NCI-H2227 (cell line): ENCODE data around the gene MARCHF5.
A peak's percentile ranks its signal among the peaks of the same experiment; 100 is the strongest.

Experiments
- DNase-seq: peaks from one replicate; lab custom pipeline; 2025; ENCODE audit not compliant: unreplicated experiment; lab: John Stamatoyannopoulos, UW

The MARCHF5 gene, protein sequence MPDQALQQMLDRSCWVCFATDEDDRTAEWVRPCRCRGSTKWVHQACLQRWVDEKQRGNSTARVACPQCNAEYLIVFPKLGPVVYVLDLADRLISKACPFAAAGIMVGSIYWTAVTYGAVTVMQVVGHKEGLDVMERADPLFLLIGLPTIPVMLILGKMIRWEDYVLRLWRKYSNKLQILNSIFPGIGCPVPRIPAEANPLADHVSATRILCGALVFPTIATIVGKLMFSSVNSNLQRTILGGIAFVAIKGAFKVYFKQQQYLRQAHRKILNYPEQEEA

DNA sequence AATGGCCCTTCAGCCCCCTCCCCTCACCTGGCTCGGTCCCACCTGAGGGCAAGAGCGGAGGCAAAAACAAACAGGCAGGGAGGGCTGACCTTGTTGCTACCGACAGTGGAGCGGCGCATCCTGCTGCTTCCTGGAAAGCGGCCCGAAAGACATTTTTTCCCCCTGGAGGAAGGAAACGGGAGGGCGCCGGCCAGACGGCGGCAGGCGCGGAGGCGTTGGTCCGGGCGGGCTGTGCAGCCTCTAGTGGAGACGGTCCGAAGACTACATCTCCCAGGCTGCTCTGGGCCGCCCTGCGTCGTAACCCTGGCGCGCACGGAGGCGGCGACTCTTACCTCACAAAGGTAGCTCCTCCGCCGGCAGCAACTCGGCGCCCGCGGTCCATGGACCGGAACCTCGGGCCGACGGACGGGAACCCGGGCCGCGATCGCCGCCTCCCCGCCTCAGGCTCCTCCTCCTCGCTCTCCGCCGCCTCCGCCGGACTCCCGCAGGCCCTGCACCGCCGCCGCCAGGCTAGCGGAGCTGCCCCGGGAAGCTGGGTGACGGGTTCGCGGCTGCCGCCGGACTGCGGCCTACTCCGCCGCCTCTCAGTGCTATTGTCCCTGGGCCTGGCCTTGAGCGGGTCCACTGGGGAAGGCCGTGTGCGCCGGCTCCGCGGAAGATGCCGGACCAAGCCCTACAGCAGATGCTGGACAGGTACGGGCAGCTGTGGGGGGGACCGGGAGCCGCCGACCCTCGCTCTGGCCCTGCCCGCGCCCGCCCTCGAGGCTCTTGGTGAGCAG lies at the start of gene MARCHF5, which contains the start of gene CPEB3:
Gene MARCHF5 (plus strand): TSS at position 331 of the 779 bp plus-strand sequence. CDS start 328 bp downstream, at position 659.
Gene CPEB3 (minus strand): TSS at position 242 of the 779 bp plus-strand sequence. CDS start 50,728 bp downstream, outside the sequence.
- peak; percentile 94 for DNase-seq

DNA sequence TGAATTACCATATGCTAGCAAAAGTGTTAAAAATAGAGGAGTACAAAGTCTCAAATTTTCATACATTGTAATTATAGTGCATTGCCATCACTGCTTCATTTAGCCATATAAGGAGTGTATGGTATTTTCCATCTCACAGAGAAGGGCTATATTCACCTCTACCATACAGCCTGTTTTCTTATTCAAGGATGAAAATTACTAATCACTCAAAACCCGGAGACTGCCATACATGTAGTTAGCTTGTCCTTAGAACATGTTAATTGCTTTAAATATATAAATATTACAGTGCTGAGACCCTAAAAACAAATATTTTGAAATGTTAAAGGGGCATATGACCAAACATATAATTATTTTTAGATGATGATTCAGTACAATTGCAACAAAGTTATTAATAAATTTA lies 49.5 kb upstream of the MARCHF5 start:
- DNase-seq: no peak

DNA sequence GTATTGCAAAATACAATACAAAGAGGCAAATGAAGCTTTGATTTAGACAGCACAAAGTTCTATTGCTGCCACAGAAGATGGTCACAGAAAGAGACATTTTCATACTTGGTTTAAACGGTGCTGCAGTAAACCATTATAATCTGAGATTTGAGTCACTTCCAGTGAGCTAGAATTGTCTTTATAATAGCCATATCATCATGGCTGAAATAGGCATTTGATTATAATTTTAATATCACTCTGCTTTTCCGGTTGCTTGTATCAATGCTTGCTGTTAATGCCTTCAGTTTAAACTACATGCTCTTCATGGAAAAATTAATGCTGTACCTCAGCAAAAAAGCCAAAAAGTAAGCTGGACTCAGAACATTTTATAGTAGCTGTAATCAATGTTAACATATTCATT lies 48.6 kb upstream of the MARCHF5 start:
- no peak for DNase-seq

DNA sequence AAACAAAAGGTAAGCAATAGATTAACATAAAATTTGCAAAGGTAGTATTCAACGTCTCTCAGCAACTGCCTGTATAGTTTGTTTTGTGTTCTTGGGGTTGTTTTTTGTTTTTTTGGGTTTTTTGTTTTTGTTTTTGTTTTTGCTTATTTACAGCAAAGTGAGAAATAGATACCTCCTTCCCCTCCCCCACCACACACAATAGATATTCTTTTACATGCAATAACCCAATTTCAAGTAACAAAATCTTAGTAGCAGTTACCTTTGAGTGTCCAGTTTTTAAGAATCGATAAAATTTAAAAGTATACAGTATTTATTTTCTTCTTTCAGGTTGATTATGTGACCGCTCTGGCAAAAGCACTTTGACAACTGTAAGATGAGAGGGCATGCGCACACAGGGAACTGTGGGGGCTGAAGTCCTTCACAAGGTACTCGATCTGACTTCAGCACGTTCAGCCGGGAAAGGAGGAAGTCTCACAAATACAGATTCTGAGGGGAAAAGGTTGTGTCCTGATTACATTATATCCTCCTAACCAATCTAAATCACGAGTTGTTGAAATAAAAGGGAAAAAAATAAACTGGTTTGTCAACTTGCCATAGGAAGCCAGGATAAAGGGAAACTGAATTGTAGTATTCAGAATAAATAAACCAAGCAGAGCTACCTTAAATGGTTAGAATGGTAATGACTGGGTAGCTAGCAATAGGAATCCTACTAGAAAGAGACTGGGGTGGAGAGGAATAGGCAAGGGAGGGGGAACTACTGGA lies 47.9 kb upstream of the MARCHF5 start:
- peak; percentile 75 for DNase-seq

DNA sequence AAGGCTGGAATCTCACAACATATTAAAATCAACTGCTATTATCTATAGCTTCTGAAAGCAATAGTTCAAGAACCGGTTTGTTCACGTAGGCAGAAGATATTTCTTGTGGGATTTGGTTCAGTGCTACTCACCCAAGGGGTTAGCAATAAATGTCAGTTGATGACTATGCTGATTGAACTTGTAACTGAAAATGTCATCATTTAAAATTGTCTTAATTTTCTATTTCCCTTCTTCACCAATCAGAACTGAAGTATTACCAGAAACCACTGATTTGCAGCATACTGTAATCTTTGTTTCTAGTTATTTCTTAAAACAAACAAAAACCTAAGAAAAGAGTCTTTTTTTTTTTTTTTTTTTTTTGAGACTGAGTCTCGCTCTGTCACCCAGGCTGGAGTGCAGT lies 46.2 kb upstream of the MARCHF5 start:
- no peak for DNase-seq

DNA sequence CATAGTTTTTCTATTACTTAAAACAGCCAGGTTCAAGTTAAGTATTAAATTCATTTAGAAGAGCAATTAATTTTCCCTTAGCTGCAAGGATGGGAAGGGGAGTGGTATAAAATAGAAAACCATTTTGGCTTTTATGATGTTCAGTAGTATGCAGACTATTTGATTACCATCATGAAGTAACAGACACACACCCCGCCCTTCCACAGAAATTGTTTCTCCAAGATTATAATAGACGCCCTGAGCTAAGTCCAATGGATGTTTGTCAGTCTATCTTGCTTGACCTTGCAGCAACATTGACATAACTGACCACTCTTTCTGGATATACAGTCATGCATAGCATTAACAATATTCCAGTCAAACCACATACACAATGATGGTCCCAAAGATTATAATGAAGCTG lies 42.4 kb upstream of the MARCHF5 start:
- no peak for DNase-seq

DNA sequence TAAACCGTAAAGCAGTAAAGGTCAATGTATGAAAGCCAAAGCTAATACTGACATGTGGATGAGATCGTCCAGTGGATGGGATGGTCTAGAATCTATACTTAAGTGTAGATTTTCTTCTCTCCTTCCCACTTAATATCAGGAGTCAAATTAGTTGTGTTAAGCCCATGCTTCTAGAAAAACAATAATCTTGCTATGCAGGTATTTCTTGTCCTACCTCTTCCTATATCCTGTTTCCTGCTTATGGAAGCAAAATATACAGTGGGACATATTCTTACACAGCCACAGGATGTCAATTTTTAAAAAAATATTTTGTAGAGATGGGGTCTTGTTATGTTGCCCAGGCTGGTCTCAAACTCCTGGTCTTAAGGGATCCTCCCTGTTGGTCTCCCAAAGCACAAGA lies 27.6 kb upstream of the MARCHF5 start:
- no peak for DNase-seq

DNA sequence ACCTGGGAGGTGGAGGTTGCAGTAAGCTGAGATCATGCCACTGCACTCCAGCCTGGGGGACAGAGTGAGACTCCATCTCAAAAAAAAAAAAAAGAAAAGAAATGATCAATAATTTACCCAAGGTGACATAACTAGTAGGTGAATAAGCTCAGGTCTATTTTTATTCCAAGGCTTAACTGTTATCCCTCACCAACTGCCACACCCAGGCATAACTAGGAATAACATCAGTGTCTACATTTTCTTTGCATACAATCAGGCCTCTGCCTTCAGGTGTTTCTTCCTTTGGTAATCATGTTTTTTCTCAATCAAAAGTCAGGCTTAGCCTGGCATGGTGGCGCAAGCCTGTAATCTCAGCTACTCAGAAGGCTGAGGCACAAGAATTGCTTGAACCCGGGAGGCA lies 26.7 kb upstream of the MARCHF5 start:
- no peak for DNase-seq

DNA sequence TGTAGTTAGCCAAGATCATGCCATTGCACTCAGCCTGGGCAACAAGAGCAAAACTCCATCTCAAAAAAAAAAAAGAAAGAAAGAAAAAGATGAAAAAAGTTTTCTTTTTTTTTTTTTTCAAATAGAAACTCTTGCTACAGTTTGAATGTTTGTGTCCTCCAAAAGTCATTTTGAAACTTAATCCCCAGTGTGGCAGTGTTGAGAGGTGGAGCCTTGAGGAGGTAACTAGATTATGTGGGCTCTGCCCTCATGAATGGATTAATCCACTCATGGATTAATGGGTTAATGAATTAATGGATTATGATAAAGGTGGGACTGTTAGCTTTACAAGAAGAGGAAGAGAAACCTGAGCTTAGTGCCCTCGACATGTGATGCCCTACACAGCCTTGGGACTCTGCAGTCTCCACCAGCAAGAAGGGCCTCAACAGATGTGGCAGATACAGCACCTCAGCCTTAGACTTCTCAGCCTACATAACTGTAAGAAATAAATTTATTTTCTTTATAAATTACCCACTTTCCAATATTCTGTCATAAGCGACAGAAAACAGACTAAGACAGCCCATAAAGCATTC lies 25.2 kb upstream of the MARCHF5 start:
- DNase-seq: no peak

DNA sequence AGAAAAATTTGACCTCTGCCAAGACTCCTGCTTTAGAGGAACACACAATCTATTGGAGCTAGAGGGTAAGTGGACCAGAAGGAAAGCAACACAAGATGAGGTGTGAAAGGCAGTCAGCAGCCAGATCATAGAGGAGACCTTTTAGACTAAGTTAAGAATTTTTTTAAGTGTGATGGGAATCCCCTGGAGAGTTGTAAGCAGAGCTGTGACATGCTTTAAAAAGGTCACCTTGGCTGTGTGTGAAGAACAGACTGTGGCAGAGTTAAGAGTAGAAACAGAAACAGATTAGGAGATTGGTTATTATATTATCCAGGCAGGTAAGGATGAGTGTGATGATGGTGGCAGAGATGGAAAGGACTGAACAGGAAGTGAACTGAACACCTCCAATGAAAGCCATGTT lies 23.6 kb upstream of the MARCHF5 start:
- no peak for DNase-seq

DNA sequence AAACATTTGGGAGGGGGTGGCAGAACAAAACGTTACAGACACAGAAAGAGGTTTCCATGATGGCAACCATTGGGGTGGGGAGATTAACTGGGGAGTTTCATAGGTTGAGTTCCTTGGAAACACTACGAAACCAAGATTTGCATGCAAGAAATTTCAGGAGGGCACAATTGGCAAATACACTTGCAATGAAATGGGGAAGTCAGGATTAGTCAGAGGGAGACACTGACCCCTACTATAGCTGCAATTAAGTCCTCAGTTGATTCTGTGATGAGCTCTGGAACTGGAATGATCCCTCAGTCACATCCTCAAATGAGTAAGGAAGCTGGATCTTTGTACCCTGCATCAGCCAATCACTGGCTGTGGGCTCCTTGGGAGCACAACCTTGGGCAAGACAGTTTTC lies 22.2 kb upstream of the MARCHF5 start:
- no peak for DNase-seq

DNA sequence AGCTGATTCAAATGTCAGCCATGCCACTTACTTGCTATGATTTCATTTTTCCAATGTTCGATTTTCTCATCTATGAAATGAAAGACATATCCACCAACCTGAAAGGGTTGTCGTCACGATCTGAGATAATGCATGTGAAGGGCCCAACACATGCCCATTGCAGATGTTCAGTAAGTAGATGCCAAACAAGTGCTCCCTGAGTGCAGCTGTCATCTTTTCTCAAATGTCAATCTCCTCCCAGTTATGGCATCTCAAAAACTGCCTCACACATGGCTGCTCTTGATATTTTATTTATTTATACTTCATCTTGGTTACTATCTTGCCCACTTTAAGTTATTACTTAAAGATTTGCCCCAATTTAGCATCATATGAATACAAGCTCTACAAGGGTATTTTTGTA lies 16.9 kb upstream of the MARCHF5 start:
- no peak for DNase-seq

DNA sequence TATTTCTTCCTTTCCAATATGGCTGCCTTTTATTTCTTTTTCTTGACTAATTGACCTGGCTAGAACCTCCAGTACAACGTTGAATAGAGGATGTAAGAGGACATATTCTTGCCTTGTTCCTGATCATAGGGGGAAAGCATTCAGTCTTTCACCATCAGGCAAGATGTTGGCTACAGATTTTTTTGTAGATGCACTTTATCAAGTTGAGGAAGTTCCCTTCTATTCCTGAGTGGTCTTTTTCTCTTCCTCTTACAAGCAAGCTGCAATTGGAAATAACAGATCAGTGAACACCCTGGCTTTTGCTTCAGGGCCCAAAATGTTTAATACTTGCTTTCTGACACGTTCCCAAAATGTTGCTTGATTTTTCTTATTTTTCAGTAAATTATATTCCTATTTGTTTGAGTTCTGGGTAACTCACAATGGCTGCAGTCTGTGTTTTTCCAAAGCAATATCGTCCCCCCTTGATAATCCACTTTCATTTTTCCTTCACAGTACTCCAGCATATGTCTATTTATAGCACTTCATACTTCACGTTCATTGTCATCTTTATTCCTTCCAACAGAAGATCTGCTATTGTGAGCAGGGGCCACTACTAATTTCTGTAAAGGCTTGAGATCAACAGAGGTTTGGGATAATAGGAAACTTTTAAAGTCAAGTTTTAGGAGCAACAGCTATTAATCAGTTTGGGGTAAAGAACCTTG lies 11.8 kb upstream of the MARCHF5 start:
- no peak for DNase-seq

DNA sequence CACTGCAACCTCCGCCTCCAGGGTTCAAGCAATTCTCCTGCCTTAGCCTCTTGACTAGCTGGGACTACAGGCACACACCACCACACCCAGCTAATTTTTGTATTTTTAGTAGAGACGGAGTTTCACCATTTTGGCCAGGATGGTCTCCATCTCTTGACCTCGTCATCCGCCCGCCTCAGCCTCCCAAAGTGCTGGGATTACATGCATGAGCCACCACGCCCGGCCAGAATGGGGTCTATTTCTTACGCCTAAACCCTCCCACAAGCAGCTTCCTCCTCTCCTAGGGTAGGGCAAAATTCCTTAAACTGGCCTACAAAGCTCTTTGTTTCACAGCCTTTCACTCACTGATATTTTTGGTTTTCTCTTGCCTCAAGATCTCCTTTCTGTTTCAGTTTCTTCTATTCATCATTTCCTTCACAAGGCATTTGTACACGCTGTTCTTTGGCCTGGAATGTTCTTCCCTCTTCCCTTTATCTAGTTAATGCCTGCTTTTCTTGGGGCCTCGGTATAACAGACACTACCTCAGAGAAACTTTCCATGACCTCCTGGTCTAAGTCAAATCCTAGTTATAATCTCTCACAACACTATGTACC lies 6.8 kb upstream of the MARCHF5 start:
- DNase-seq: no peak

DNA sequence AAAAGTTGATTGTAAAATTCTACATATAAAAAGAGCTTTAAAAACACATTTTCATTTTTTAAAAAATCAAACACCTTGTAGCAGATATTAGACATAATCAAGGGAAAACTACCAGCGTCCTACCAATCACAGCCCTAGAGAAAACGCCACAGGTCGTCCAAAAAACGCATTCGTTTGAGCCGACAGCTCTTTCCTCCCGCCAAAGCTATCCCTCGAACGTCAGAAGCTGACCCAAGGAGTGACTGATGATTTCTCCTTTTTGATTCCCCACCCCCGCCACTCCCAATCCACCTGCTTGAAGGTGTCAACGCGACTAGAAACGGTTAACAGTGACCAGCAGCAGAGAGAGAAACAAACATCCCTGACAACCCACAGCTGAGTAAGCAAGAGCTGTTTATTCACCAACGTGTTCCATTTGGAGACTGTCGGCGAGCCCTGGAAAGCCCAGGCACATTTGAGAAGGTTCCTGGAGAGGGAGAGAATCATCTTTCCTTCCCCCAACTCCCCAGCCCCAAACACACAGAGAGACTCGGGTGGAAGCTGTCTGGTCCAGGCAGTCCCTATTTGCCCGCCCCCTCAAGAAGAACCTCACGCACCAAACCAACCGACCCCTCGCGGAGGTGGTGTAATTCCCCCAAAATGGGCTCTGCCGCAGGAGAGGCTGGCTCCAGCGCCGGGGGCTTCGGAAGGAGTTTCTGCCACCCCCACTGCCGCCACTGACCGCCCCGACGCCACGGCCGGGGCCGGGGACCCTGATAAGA lies 711 bp upstream of the MARCHF5 start:
- peak; percentile 35 for DNase-seq

DNA sequence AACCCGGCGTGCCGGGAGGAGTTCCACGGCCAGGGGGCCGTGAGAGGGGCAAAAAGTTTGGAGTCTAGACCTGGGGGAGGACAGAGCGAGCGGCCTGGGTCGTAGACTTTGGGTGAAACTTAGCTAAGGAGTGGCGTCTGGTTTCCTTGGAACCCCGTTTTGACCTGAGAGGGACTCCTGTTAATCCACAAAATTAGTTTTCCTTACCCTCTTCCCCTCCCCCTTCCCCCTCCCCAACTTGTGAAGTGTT lies 574 bp downstream of the MARCHF5 start:
- no peak for DNase-seq

DNA sequence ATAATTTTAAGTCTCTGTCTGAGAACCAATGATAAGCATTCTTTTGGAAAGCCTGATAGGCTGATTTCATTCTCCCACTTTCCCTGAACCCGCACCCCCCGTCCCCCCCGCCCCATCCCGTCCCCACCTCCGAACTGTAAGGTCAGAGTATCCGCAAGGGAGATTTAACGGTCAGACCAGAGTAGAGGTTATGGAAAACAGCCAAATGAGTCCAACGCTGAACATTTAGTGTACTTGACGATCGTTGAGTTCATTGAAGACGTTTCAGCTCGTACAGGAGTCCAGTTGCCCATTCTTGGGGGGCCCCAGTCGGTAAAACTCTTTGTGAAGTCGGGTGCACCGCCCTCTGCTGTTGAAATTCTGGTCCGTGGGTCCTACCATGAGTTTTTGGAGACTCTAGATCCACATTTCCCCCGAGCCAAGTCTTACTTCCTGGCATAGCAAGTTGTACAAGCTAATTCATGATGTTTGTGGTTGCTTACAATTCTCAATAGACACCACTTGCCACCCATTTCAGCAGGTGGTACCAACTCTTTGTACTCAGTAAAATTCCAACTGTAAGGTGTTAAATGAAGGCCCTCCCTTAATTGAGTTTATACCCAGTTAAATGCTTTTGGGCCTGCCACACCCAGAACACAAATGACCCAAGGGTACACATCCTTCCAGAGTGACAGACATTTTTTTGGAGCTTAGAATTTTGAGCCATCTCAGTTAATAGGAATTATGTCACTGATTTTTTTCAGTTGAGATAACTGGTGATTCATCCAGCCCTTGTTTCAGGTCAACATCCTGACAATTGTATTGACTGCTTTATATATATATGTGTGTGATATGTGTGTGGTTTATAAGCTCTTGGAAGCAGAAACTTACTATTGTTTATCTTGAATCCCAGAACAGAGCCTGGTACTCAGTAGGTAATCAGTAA lies 1.2 kb downstream of the MARCHF5 start:
- DNase-seq: peak; percentile 11

DNA sequence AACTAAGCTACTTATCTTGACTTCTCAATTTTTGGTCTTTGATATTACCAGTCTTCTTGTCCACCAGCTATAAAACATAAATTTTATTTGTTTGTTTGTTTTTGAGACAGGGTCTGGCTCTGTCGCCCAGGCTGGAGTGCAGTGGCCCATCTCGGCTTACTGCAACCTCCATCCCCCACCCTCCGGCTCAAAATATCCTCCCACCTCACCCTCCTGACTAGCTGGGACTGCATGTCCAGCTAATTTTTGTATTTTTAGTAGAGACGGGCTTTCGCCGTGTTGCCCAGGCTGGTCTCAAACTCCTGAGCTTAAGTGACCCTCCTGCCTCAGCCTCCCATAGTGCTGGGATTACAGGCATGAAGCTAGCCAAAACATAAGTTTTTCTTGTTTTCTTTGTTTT lies 7.5 kb downstream of the MARCHF5 start:
- no peak for DNase-seq

DNA sequence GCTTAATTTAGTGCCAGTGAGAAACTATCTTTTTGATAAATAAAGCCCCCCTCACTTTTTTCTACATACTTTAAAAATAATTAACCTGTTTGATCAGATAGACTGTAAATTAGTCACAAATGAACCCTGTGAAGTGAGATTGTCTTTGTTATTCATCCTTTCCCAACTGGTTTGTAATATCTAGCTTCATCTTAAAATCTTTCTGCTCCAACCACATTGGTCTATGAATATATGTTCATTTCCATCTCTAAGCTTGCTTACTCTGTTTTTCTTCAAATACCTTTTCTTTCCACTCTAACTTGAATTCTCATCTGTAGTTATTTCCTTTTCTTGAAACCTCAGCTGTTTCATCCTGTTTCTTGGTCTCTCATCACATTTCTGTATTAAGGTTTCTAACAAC lies 12.1 kb downstream of the MARCHF5 start:
- no peak for DNase-seq
